HepG2 (cell line): ENCODE data around the gene NOX3. TPM values are rescaled to one million over a fixed set of nuclear protein-coding genes. Genes with fewer than 3 reads are reported as not detected.
A peak's percentile ranks its signal among the peaks of the same experiment; 100 is the strongest.

ENCODE experiments used
- HNRNPL ChIP-seq: fragments of 200-400 bp; formaldehyde crosslinking; IDR thresholded peaks from 2 replicates; pipeline ENCODE4 v1.6.1; 2017; ENCODE audit warnings: mild to moderate bottlenecking, low read depth, low read length
- SAP130 ChIP-seq: IDR thresholded peaks from 2 replicates; pipeline ENCODE4 v1.6.1; 2016; ENCODE audit warnings: low read depth
- SRSF4 ChIP-seq: fragments of 200-400 bp; formaldehyde crosslinking; IDR thresholded peaks from one replicate; pipeline ENCODE4 v1.6.1; 2018; ENCODE audit warnings: mild to moderate bottlenecking, low read depth, low read length, moderate library complexity; ENCODE audit not compliant: poor library complexity, severe bottlenecking
- SSRP1 ChIP-seq: IDR thresholded peaks from 2 replicates; pipeline ENCODE4 v1.6.1; 2016; ENCODE audit warnings: control low read depth
- U2AF1 ChIP-seq: fragments of 200-400 bp; formaldehyde crosslinking; optimal IDR thresholded peaks from 2 replicates; pipeline ENCODE3; 2017; ENCODE audit warnings: mild to moderate bottlenecking, low read depth, low read length
- ZNF160 ChIP-seq: sonication (generic); formaldehyde crosslinking; IDR thresholded peaks from 2 replicates; pipeline ENCODE4 v1.8.0; 2022; ENCODE audit warnings: mild to moderate bottlenecking, inconsistent platforms, missing genetic modification reagents
- ZNF550 ChIP-seq: sonication (generic); formaldehyde crosslinking; IDR thresholded peaks from 2 replicates; pipeline ENCODE4 v1.4.0; 2020; ENCODE audit warnings: mild to moderate bottlenecking, missing genetic modification reagents, borderline replicate concordance
- ZSCAN9 ChIP-seq: IDR thresholded peaks from 2 replicates; pipeline ENCODE4 v1.6.1; 2016; ENCODE audit warnings: borderline replicate concordance
- polyA plus RNA-seq, 8 experiments: library from polyadenylated mRNA; depleted of rRNA in 3 of 8; stranded (reverse) in 7 of 8; unstranded in 1 of 8; fragments of >200 nt; fragmentation: Illumina TruSeq in 4 of 8; extraction: Trizol in 4 of 8; gene quantifications; 2 replicates each; pipeline versions ENCODE4 v1.2.1 to v1.2.3, GENCODE V29; 2011 to 2016; ENCODE audit warnings: low read depth in 4 of 8, missing spikeins in 1 of 8, mixed read lengths in 1 of 8; ENCODE audit not compliant: insufficient read depth in 1 of 8
- total RNA-seq, 5 experiments: library from RNA; depleted of rRNA; stranded (reverse); fragments of >200 nt; fragmentation: Illumina TruSeq; extraction: Trizol; gene quantifications; 2 replicates each; pipeline ENCODE4 v1.2.3, GENCODE V29; 2016; ENCODE audit warnings: low read depth in 1 of 5
- TF ChIP-seq, protein P1 (sequence below): IDR thresholded peaks from 2 replicates; pipeline ENCODE4 v1.6.1; 2016; ENCODE audit warnings: mild to moderate bottlenecking, missing biosample characterization, missing genetic modification reagents
- TF ChIP-seq, protein P2 (sequence below): sonication (generic); formaldehyde crosslinking; IDR thresholded peaks from 2 replicates; pipeline ENCODE4 v1.4.0; 2020; ENCODE audit warnings: mild to moderate bottlenecking, missing genetic modification reagents
- TF ChIP-seq, protein P3 (sequence below): sonication (generic); formaldehyde crosslinking; IDR thresholded peaks from 2 replicates; pipeline ENCODE4 v1.8.1; 2023; ENCODE audit warnings: mild to moderate bottlenecking, inconsistent platforms, moderate library complexity, missing genetic modification reagents, borderline replicate concordance
- TF ChIP-seq, protein P4 (sequence below): sonication (generic); formaldehyde crosslinking; IDR thresholded peaks from 2 replicates; pipeline ENCODE4 v1.4.0; 2020; ENCODE audit warnings: mild to moderate bottlenecking, missing genetic modification reagents

Gene NOX3
- total and polyA plus RNA-seq, 2 of the 13 experiments (the other 11 are each of a cell fraction or from before 2014, with no cell fraction given): 0.09 to 0.18 TPM

DNA sequence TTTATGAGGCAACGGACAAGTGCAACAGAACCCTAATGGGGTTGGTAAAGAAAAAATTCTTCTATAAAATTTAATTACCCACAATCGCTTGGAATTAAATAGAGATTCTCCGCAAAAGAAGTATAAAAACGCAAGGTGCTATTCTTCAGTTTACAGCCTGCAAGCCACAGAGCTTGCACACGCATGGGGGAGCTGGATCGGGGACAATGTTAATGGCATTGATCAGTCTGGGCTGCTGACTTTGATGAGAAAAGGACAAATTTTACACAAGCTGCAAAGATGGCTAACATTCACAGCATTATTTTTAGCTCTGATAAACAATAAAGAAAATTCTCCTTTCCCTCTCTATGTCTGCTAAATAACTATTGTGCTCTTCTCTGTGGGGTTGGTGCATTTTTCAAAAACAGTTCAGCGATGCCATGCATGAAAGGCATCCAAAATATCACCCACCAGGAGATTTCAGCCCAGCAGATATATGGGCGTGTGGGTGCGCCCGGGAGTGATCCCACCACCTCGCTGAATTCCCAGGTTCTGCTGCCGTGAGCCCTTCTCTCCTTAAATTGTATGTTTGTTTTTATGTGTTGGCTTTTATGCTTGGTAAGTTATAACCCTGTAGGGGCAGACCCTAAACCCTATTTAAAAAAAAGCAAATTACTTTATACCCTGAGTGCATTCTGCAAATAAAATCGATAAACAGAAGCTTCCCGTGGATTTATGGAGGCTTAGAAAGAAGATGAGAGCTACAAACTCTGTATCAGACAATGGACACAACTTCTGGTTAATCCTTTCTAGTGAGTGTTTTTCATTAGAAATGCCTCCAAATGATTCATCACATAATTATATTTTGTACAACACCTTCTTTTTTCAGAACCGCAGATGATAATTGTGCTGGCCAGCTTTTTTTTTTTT is 55.6 kb downstream of the NOX3 start (continued):
- peak; percentile 95 for TF ChIP-seq SRSF4
- TF ChIP-seq, protein P1, sequence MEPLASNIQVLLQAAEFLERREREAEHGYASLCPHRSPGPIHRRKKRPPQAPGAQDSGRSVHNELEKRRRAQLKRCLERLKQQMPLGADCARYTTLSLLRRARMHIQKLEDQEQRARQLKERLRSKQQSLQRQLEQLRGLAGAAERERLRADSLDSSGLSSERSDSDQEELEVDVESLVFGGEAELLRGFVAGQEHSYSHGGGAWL (CRISPR knock-in tag): 0 out of 2 replicates have a peak, but pooled peaks have one; percentile 12
- 0 out of 2 replicates have a peak, but pooled peaks have one; percentile 0 for TF ChIP-seq ZSCAN9 (CRISPR knock-in tag)
- TF ChIP-seq SSRP1 (CRISPR knock-in tag): no peak
- TF ChIP-seq, protein P2, sequence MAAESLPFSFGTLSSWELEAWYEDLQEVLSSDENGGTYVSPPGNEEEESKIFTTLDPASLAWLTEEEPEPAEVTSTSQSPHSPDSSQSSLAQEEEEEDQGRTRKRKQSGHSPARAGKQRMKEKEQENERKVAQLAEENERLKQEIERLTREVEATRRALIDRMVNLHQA: no peak
- TF ChIP-seq, protein P3, sequence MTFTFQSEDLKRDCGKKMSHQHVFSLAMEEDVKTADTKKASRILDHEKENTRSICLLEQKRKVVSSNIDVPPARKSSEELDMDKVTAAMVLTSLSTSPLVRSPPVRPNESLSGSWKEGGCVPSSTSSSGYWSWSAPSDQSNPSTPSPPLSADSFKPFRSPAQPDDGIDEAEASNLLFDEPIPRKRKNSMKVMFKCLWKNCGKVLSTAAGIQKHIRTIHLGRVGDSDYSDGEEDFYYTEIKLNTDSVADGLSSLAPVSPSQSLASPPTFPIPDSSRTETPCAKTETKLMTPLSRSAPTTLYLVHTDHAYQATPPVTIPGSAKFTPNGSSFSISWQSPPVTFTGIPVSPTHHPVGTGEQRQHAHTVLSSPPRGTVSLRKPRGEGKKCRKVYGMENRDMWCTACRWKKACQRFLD (CRISPR knock-in tag): no peak
- 0 out of 2 replicates have a peak, but pooled peaks have one; percentile 24 for TF ChIP-seq HNRNPL
- TF ChIP-seq U2AF1: no peak
- TF ChIP-seq ZNF550 (CRISPR knock-in tag): no peak
- TF ChIP-seq ZNF160 (CRISPR knock-in tag): no peak
- TF ChIP-seq, protein P4, sequence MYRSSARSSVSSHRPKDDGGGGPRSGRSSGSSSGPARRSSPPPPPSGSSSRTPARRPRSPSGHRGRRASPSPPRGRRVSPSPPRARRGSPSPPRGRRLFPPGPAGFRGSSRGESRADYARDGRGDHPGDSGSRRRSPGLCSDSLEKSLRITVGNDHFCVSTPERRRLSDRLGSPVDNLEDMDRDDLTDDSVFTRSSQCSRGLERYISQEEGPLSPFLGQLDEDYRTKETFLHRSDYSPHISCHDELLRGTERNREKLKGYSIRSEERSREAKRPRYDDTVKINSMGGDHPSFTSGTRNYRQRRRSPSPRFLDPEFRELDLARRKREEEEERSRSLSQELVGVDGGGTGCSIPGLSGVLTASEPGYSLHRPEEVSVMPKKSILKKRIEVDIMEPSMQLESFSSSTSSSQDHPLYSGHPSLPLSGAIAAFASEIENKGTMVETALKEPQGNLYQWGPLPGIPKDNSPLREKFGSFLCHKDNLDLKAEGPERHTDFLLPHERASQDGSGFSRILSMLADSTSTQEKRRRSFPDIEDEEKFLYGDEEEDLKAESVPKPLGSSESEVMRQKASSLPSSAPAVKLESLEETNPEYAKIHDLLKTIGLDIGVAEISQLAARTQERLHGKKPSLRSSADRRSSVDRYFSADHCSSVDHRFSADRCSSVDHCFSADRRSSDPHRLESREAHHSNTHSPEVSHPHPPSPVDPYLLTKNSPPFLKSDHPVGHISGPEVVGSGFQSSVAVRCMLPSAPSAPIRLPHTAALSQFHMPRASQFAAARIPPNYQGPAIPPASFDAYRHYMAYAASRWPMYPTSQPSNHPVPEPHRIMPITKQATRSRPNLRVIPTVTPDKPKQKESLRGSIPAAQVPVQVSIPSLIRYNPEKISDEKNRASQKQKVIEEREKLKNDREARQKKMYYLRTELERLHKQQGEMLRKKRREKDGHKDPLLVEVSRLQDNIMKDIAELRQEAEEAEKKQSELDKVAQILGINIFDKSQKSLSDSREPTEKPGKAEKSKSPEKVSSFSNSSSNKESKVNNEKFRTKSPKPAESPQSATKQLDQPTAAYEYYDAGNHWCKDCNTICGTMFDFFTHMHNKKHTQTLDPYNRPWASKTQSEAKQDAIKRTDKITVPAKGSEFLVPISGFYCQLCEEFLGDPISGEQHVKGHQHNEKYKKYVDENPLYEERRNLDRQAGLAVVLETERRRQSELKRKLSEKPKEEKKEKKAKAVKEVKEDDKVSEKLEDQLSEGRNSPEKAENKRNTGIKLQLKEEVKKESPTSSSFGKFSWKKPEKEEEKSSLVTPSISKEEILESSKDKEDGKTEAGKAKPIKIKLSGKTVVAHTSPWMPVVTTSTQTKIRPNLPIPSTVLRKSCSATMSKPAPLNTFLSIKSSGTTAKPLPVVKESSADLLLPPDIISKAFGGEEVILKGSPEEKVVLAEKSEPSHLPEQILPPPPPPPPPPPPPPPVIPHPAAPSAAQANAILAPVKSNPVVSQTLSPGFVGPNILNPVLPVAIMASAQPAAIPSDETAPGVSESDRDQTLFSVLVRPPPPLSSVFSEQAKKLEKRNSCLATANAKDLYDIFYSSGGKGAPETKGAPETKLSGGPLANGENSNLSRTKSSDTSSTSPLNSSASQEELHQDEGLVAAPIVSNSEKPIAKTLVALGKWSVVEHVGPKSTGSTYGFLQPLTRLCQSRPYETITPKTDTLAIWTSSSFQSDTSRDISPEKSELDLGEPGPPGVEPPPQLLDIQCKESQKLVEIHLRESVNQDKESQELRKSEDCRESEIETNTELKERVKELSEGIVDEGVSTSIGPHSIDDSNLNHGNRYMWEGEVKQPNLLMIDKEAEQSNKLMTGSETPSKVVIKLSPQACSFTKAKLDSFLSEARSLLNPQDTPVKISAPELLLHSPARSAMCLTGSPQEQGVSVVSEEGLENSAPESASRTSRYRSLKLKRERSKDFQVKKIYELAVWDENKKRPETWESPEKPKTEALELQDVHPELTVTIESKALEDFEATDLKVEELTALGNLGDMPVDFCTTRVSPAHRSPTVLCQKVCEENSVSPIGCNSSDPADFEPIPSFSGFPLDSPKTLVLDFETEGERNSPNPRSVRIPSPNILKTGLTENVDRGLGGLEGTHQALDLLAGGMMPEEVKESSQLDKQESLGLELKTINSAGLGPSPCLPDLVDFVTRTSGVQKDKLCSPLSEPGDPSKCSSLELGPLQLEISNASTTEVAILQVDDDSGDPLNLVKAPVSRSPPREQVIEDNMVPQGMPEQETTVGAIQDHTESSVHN (CRISPR knock-in tag): no peak
- no peak for TF ChIP-seq SAP130 (CRISPR knock-in tag)
